Ectodermal cell (in vitro differentiated cells): ENCODE data around the gene PDE3B.
"Not testable (repeated sequence)": the region's sequence is repeated elsewhere in the genome, so short reads cannot be mapped to it uniquely, and the experiment has no call there.

Source experiments
- H3K27ac ChIP-seq: 2 replicates; pipeline ENCODE4 v1.7.0; 2013; ENCODE audit warnings: mild to moderate bottlenecking, low read depth, low read length; ENCODE audit not compliant: insufficient read depth, poor library complexity, severe bottlenecking
- H3K27me3 ChIP-seq: 2 replicates; pipeline ENCODE4 v1.7.0; 2013; ENCODE audit warnings: mild to moderate bottlenecking, low read length; ENCODE audit not compliant: insufficient read depth, control insufficient read depth, poor library complexity, severe bottlenecking
- H3K36me3 ChIP-seq: one replicate; pipeline ENCODE4 v1.7.0; 2013; ENCODE audit warnings: low read length; ENCODE audit not compliant: control insufficient read depth, insufficient read depth
- H3K4me1 ChIP-seq: one replicate; pipeline ENCODE4 v1.7.0; 2013; ENCODE audit warnings: low read length; ENCODE audit not compliant: control insufficient read depth, insufficient read depth
- H3K4me3 ChIP-seq: 2 replicates; pipeline ENCODE4 v1.7.0; 2013; ENCODE audit warnings: low read depth, low read length, control low read depth; ENCODE audit not compliant: insufficient read depth
- H3K9me3 ChIP-seq: 2 replicates; pipeline ENCODE4 v1.7.0; 2013; ENCODE audit warnings: mild to moderate bottlenecking, low read length, moderate library complexity; ENCODE audit not compliant: control insufficient read depth
- WGBS, 2 experiments: methylation state at CpG; one replicate each; pipeline ENCODE4 v1.1.7; 2013; ENCODE audit warnings: missing lambda C conversion rate in 2 of 2; 5-methylcytosine and 5-hydroxymethylcytosine counted together

PDE3B gene

GRCh38 chr11:14872032-14872431 is 228.4 kb downstream of the PDE3B start:
- H3K27ac ChIP-seq: no peak overlapping the region
- H3K9me3 ChIP-seq: no peaks in the 10 kb centered on the region
- H3K4me1 ChIP-seq: no peaks in the 10 kb centered on the region
- no peaks in the 10 kb centered on the region for H3K27me3 ChIP-seq
- H3K4me3 ChIP-seq: no peak overlapping the region
- peaks cover 4% of the 10 kb centered on the region for H3K36me3 ChIP-seq

GRCh38 chr11:14873632-14874031 is 230.0 kb downstream of the PDE3B start:
- H3K4me1 ChIP-seq: no peaks in the 10 kb centered on the region
- H3K9me3 ChIP-seq: no peaks in the 10 kb centered on the region
- WGBS, 2 experiments: 88 to 89% methylated on average over 4 of the region's 4 CpGs
- H3K27ac ChIP-seq: no peak overlapping the region
- peaks cover 4% of the 10 kb centered on the region for H3K36me3 ChIP-seq
- no peak overlapping the region for H3K4me3 ChIP-seq
- H3K27me3 ChIP-seq: no peaks in the 10 kb centered on the region

DNA sequence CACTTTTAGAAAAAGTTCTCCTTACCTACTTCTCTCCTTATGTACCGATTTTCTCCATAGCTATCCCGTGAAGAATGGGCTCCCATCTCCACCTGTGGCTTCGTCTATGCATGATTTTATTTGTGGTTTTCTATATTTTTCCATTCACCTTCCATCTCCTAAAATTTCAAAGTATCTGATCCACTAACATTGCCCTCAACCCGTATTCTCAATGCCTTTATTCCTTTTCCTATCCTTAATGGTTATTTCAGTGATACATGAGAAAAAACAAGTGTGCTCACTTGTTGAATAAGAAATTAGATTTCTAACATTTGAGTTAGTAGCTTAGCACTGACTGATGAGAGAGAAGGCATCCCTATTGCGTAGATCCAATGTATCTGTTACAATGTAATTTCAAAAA is 231.6 kb downstream of the PDE3B start:
- Histone ChIP-seq H3K9me3 (no peaks in the 10 kb centered on the region), H3K27ac (no peak overlapping the region), H3K4me1 (no peaks in the 10 kb centered on the region), H3K4me3 (no peak overlapping the region), H3K36me3 (no peaks in the 10 kb centered on the region), H3K27me3 (no peaks in the 10 kb centered on the region)
- WGBS, 2 experiments: 94 to 100% methylated on average over 3 to 5 of the region's 5 CpGs

DNA sequence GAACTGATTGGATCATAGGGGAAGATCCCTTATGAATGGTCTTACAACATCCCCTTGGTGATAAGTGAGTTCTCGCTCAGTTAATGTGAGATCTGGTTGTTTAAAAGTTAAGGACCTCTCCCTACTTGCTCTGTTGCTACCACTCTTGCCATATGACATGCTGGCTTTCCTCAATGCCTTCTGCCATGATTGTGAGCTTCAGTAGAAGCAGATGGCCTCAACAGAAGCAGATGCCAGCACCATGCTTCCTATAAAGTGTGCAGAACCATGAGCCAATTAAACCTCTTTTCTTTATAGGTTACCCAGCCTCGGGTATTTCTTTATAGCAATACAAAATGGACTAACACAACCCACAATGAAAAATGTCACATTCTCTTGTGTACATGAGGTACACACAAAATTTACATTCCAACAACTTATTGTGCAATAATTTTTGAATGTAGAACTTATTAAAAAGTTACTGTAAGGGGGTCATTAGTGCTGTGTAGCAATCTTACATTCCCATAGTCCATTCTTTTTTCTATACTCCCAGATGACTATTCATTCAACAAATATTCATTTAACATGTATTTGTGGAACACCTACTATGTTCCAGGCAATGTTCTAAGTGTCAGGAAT is 238.1 kb downstream of the PDE3B start:
- no peak overlapping the region for H3K27ac ChIP-seq
- WGBS, 2 experiments: 94 to 97% methylated on average over 2 of the region's 2 CpGs

DNA sequence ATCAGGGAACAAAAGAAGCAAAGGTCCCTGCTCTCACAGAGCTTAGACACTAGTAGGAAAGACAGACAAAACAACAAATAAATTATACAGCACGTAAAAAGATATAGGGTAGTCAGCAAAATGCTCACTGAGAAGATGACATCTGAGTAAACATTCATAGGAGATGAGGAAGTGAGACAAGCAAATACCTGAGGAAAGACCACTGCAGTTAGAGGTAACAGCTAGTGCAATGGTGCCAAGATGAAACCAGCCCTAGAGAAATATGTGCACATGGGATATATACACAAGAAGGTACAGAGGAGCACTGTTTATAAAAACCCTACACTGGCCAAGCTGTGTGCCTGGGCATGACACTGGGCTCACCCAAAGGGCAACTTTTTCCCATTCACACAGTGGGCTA is 238.6 kb downstream of the PDE3B start:
- Histone ChIP-seq H3K27me3 (no peaks in the 10 kb centered on the region), H3K27ac (no peak overlapping the region), H3K4me3 (no peak overlapping the region), H3K4me1 (no peaks in the 10 kb centered on the region), H3K36me3 (no peaks in the 10 kb centered on the region), H3K9me3 (no peaks in the 10 kb centered on the region)
- WGBS, 2 experiments: 94 to 100% methylated on average over 1 of the region's 1 CpG

More for the DNA sequence above, 238.1 kb downstream of the PDE3B start:
- Histone ChIP-seq H3K9me3 (no peaks in the 10 kb centered on the region), H3K4me1 (no peaks in the 10 kb centered on the region), H3K4me3 (no peak overlapping the region), H3K36me3 (no peaks in the 10 kb centered on the region), H3K27me3 (no peaks in the 10 kb centered on the region)

GRCh38 chr11:14883683-14884082 is 240.1 kb downstream of the PDE3B start:
- H3K4me1 ChIP-seq, H3K27me3 ChIP-seq, H3K9me3 ChIP-seq, H3K4me3 ChIP-seq, H3K36me3 ChIP-seq, H3K27ac ChIP-seq: not testable (repeated sequence)
- WGBS, 2 experiments: no CpG with 5 or more reads among the region's 1 CpG

- Histone ChIP-seq H3K36me3 (no peaks in the 10 kb centered on the region), H3K27ac (no peak overlapping the region), H3K27me3 (no peaks in the 10 kb centered on the region), H3K4me1 (no peaks in the 10 kb centered on the region), H3K9me3 (no peaks in the 10 kb centered on the region), H3K4me3 (no peak overlapping the region)
- 94 to 100% methylated on average over 1 of the region's 1 CpG for WGBS, 2 experiments
These were observed 241.2 kb downstream of the PDE3B start for GRCh38 chr11:14884667-14885273.

DNA sequence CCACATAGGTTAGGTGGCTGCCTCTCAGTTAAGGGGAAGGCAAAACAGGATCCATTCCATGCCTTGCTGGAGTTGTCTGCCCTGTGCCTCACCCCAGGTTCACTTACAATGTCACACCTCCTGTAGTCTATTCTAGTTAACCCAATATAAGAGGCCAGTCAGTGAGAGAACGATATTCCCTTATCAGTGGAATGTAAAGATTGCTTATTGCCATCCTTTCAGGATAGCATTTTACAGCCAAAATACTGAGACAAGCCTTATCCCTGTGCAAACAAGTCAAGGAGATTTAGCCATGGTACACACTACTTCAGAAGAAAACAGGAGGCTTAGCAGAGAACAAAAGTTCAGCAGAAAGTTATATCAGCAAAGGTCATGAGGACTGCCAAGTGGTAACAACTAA is 242.9 kb downstream of the PDE3B start:
- Histone ChIP-seq H3K27me3 (no peaks in the 10 kb centered on the region), H3K4me3 (no peak overlapping the region), H3K9me3 (no peaks in the 10 kb centered on the region), H3K27ac (no peak overlapping the region), H3K36me3 (no peaks in the 10 kb centered on the region), H3K4me1 (no peaks in the 10 kb centered on the region)
- 91 to 100% methylated on average over 1 of the region's 1 CpG for WGBS, 2 experiments

DNA sequence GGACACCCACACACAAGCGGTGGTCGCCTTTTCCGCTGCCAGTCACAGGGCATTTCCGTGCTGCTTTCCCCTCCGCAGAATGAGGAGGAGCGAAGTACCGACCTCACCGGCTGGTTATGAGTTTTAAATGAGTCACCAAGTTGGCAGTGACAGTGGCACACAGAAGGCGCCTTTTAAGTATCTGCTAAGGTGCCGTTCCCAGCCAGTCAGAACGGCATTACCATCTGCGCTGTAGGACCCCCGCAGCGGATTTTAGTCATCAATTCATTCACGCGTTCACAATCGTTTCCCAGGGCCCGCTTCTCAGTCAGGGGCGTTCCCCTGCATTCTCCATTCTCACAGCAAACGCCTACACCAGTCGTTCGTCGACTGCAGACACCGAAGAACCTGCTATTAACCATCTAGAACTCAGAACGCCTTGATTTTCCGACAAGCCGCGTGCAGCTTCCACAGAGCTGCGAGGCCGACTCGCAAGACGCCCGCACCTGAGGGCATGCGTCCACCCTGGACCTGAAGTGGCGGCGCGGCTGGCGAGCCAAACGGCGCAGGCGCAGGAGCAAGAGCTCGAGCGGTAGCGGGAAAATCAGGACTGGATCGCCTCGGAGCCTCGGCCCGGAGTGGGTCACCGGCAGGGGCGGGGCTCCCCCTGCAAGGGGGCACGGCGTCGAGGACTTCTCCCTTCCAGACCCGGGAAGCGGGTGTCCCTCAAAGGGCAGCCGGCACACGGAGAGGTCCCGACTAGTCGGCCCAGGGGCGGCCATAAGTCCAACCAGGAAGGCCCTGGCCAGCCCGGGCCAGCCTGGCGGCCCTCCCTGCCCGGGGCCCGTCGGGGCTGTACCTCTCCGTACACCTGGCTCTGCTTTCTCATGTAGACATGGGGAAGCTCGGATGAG is 247.8 kb downstream of the PDE3B start:
- no peaks in the 10 kb centered on the region for H3K36me3 ChIP-seq
- H3K27ac ChIP-seq: no peak overlapping the region
- H3K27me3 ChIP-seq: peaks cover 11% of the 10 kb centered on the region
- 1 to 2% methylated on average over 67 of the region's 67 CpGs for WGBS, 2 experiments
- peak overlapping the region; percentile 50 for H3K4me3 ChIP-seq
- H3K9me3 ChIP-seq: no peaks in the 10 kb centered on the region
- no peaks in the 10 kb centered on the region for H3K4me1 ChIP-seq

DNA sequence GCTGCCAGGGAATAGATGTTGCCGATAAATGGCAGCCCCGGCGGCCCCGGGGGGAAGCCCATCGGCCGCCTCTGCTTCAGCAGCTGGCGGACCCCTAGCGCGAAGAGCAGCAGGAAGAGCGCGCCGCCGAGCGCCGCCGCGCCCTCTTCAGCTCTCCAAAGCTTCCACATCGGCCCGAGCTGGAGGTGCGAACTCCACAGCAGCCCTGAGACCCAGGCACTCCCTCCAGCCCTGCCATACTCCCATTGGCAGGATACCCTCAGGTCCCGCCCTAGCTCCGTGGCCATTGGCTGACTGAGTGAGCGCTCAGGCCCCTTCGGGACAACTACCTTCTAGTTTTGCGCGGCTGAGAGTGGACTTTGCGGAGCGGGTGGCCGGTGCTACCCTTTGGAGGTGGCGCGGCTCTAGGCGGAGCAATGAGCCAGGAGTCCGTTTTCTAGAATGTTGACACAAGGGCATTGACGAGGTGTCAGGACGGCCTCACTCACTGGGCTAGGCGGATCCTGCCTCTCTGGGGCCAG is 248.5 kb downstream of the PDE3B start, which contains the start of gene CYP2R1:
Gene CYP2R1 (minus strand): TSS at position 196 of the 521 bp plus-strand sequence. CDS start 26 bp downstream, at position 170.
- H3K9me3 ChIP-seq: no peaks in the 10 kb centered on the region
- no peaks in the 10 kb centered on the region for H3K4me1 ChIP-seq
- no peaks in the 10 kb centered on the region for H3K36me3 ChIP-seq
- H3K27me3 ChIP-seq: peaks cover 11% of the 10 kb centered on the region
- no peak within 1 kb of the TSS for H3K27ac ChIP-seq
- WGBS, 2 experiments: 2 to 3% methylated on average over 36 of the region's 36 CpGs
- H3K4me3 ChIP-seq: peak within 1 kb of the TSS; percentile 50
